ENCODE measurements around the gene KLRF2.
A peak's percentile ranks its signal among the peaks of the same experiment; 100 is the strongest.

Gene KLRF2

GRCh38 chr12:9883175-9883574 is 1.9 kb downstream of the KLRF2 start:
- no peak overlapping the region for H3K4me3 ChIP-seq (ENCODE audit: low read depth, low read length)
- peak; percentile 56 for DNase-seq (ENCODE audit: low read depth)
- TF ChIP-seq, protein P1, sequence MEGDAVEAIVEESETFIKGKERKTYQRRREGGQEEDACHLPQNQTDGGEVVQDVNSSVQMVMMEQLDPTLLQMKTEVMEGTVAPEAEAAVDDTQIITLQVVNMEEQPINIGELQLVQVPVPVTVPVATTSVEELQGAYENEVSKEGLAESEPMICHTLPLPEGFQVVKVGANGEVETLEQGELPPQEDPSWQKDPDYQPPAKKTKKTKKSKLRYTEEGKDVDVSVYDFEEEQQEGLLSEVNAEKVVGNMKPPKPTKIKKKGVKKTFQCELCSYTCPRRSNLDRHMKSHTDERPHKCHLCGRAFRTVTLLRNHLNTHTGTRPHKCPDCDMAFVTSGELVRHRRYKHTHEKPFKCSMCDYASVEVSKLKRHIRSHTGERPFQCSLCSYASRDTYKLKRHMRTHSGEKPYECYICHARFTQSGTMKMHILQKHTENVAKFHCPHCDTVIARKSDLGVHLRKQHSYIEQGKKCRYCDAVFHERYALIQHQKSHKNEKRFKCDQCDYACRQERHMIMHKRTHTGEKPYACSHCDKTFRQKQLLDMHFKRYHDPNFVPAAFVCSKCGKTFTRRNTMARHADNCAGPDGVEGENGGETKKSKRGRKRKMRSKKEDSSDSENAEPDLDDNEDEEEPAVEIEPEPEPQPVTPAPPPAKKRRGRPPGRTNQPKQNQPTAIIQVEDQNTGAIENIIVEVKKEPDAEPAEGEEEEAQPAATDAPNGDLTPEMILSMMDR (conservative IDR thresholded peaks at IDR 0.05; ENCODE audit: low read depth, low read length), result no peak

DNA sequence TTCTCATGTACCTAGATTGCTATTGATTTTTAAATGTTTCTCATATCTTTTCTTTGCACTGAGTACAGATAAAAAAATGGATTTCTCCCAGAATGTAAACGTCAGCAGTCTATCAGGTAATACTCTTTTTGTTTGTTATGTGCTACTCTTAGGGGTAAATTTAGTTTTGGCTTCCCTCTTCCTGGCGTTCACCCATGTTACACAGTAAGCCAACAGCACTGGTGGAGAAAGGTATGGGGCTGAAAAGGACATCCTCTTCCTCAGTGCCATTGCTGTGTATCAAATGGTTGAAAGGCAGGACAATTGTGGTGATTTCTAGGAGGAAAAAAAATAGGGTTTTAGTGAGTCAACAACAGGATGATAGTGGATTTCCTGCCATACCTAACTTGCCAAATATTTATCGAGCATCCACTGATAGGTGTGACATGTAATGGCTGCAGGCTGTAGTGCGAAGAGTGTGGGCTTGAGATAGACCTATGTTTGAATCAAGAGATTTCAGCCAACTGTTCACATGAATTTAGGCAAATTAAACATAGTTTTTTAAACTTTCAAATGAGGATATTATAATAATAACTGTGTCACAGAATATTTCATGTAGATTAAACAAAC is 7.5 kb downstream of the KLRF2 start:
- DNase-seq (ENCODE audit: low read depth), result no peak
- TF ChIP-seq, protein P1 (conservative IDR thresholded peaks at IDR 0.05; ENCODE audit: low read depth, low read length), result no peak
- no peak overlapping the region for H3K4me3 ChIP-seq (ENCODE audit: low read depth, low read length)

- DNase-seq (ENCODE audit: low read depth), result no peak
- TF ChIP-seq, protein P1 (conservative IDR thresholded peaks at IDR 0.05; ENCODE audit: low read depth, low read length), result no peak
- no peak overlapping the region for H3K4me3 ChIP-seq (ENCODE audit: low read depth, low read length)
Observed at GRCh38 chr12:9895215-9895971, 14.1 kb downstream of the KLRF2 start.

DNA sequence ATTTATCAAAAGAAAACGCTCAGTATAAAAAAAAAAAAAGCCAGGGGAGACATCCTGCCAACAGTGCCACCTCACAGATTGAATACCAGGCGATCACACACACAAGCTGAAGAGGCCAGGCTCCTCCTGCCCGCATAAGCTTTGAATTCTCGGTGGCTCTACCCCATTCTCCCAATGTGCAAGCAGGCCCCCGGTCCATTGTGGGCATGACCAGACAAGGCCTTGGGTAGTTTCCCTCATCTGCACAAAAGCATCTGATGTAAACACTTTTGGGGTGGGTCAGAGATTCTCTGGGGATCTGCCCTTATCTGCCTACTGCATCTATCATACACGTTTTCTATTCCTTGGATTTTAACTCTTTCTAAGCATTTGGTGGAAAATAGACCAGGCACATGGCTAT is 16.2 kb downstream of the KLRF2 start:
- no peak for DNase-seq (ENCODE audit: low read depth)
- TF ChIP-seq, protein P1 (conservative IDR thresholded peaks at IDR 0.05; ENCODE audit: low read depth, low read length), result no peak
- no peak overlapping the region for H3K4me3 ChIP-seq (ENCODE audit: low read depth, low read length)

GRCh38 chr12:9899209-9899608 is 17.9 kb downstream of the KLRF2 start:
- no peak for DNase-seq (ENCODE audit: low read depth)
- H3K4me3 ChIP-seq (ENCODE audit: low read depth, low read length), result no peak overlapping the region
- TF ChIP-seq, protein P1 (conservative IDR thresholded peaks at IDR 0.05; ENCODE audit: low read depth, low read length), result no peak

- H3K4me3 ChIP-seq (ENCODE audit: low read depth, low read length), result no peak overlapping the region
- TF ChIP-seq, protein P1 (conservative IDR thresholded peaks at IDR 0.05; ENCODE audit: low read depth, low read length), result no peak
- no peak for DNase-seq (ENCODE audit: low read depth)
Observed at GRCh38 chr12:9900930-9901329, 19.6 kb downstream of the KLRF2 start.
